HepG2 (cell line): ENCODE measurements around the gene TCFL5. TPM values are rescaled to one million over a fixed set of nuclear protein-coding genes. Genes with fewer than 3 reads are reported as not detected.

Experiments used
- MYNN ChIP-seq: sonication (generic); formaldehyde crosslinking; IDR thresholded peaks from 2 replicates; pipeline ENCODE4 v1.4.0; 2020; ENCODE audit warnings: mild to moderate bottlenecking, low read depth, missing genetic modification reagents
- ZFP90 ChIP-seq: sonication (generic); formaldehyde crosslinking; IDR thresholded peaks from 2 replicates; pipeline ENCODE4 v1.8.0; 2022; ENCODE audit warnings: missing genetic modification reagents, mild to moderate bottlenecking, inconsistent platforms, borderline replicate concordance
- ZNF121 ChIP-seq: sonication (generic); formaldehyde crosslinking; IDR thresholded peaks from 2 replicates; pipeline ENCODE4 v1.5.0; 2020; ENCODE audit warnings: mild to moderate bottlenecking, missing genetic modification reagents
- ZNF460 ChIP-seq: sonication (generic); formaldehyde crosslinking; IDR thresholded peaks from 2 replicates; pipeline ENCODE4 v1.5.1; 2020; ENCODE audit warnings: missing genetic modification reagents, mild to moderate bottlenecking, borderline replicate concordance
- ZNF746 ChIP-seq: sonication (generic); formaldehyde crosslinking; IDR thresholded peaks from 2 replicates; pipeline ENCODE4 v1.8.0; 2022; ENCODE audit warnings: mild to moderate bottlenecking, missing genetic modification reagents
- polyA plus RNA-seq, 8 experiments: library from polyadenylated mRNA; depleted of rRNA in 3 of 8; stranded (reverse) in 7 of 8; unstranded in 1 of 8; fragments of >200 nt; fragmentation: Illumina TruSeq in 4 of 8; extraction: Trizol in 4 of 8; gene quantifications; 2 replicates each; pipeline versions ENCODE4 v1.2.1 to v1.2.3, GENCODE V29; 2011 to 2016; ENCODE audit warnings: low read depth in 4 of 8, missing spikeins in 1 of 8, mixed read lengths in 1 of 8; ENCODE audit not compliant: insufficient read depth in 1 of 8
- total RNA-seq, 5 experiments: library from RNA; depleted of rRNA; stranded (reverse); fragments of >200 nt; fragmentation: Illumina TruSeq; extraction: Trizol; gene quantifications; 2 replicates each; pipeline ENCODE4 v1.2.3, GENCODE V29; 2016; ENCODE audit warnings: low read depth in 1 of 5
- TF ChIP-seq, protein P1 (sequence below): IDR thresholded peaks from 2 replicates; pipeline ENCODE4 v1.6.1; 2016; ENCODE audit warnings: low read depth, missing genetic modification reagents, missing compliant biosample characterization
- TF ChIP-seq, protein P2 (sequence below): sonication (generic); formaldehyde crosslinking; IDR thresholded peaks from 2 replicates; pipeline ENCODE4 v1.4.0; 2020; ENCODE audit warnings: missing genetic modification reagents
- TF ChIP-seq, protein P3 (sequence below): sonication (generic); formaldehyde crosslinking; IDR thresholded peaks from 2 replicates; pipeline ENCODE4 v1.4.0; 2020; ENCODE audit warnings: mild to moderate bottlenecking, missing genetic modification reagents

Gene TCFL5
- total and polyA plus RNA-seq, 2 of the 13 experiments (the other 11 are each of a cell fraction or from before 2014, with no cell fraction given) = 14.8 to 20.0 TPM

DNA sequence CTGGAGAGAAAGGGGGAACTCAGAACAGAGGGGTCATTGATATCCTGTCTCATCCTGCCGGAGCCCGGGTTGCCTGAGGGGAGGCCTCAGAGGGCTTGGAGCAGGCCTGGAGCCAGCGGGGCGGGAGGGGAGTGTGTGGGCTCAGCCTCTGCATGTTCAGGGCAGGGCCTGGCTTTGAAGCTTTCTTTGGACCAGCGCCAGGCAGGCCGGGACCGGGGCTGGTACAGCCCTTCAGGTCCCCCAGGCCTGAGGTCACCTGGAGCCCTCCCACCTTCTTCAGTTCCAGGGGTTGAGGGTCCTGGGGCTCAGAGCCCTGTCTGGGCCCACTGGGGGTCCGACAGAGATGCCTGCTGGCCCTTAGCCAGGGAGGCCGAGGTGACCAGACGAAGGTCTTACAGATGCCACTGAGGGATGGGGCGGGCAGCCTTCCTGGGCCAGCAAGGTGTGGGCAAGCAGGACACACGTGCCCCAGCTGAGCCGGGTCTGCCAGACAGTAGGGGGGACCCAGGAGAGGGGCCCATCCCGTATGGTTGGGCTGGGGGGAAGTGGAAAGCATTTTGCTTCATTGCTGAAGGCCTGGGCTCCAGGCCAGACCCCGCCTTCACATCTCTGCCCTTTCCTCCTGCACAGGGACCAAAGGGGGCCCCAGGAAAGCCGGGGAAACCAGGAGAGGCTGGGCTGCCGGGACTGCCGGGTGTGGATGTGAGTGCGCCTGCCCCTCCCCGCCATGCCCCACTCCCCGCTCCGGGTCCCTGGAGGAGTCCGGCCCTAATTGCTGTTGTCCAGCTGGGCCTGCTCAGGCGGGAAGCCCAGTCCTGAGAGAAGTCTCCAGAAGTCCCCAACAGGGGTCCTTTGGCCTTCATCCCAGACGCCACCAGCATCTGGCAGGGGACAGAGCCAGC lies 42.8 kb downstream of the TCFL5 start (continued):
- TF ChIP-seq, protein P1, sequence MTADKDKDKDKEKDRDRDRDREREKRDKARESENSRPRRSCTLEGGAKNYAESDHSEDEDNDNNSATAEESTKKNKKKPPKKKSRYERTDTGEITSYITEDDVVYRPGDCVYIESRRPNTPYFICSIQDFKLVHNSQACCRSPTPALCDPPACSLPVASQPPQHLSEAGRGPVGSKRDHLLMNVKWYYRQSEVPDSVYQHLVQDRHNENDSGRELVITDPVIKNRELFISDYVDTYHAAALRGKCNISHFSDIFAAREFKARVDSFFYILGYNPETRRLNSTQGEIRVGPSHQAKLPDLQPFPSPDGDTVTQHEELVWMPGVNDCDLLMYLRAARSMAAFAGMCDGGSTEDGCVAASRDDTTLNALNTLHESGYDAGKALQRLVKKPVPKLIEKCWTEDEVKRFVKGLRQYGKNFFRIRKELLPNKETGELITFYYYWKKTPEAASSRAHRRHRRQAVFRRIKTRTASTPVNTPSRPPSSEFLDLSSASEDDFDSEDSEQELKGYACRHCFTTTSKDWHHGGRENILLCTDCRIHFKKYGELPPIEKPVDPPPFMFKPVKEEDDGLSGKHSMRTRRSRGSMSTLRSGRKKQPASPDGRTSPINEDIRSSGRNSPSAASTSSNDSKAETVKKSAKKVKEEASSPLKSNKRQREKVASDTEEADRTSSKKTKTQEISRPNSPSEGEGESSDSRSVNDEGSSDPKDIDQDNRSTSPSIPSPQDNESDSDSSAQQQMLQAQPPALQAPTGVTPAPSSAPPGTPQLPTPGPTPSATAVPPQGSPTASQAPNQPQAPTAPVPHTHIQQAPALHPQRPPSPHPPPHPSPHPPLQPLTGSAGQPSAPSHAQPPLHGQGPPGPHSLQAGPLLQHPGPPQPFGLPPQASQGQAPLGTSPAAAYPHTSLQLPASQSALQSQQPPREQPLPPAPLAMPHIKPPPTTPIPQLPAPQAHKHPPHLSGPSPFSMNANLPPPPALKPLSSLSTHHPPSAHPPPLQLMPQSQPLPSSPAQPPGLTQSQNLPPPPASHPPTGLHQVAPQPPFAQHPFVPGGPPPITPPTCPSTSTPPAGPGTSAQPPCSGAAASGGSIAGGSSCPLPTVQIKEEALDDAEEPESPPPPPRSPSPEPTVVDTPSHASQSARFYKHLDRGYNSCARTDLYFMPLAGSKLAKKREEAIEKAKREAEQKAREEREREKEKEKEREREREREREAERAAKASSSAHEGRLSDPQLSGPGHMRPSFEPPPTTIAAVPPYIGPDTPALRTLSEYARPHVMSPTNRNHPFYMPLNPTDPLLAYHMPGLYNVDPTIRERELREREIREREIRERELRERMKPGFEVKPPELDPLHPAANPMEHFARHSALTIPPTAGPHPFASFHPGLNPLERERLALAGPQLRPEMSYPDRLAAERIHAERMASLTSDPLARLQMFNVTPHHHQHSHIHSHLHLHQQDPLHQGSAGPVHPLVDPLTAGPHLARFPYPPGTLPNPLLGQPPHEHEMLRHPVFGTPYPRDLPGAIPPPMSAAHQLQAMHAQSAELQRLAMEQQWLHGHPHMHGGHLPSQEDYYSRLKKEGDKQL = peak; percentile 19; the same call in 1 of the 2 replicates
- TF ChIP-seq MYNN (CRISPR knock-in tag) (no peak), ZNF121 (CRISPR knock-in tag) (no peak), ZNF460 (CRISPR knock-in tag) (no peak), ZFP90 (CRISPR knock-in tag) (peak; percentile 18; the same call in 1 of the 2 replicates), ZNF746 (CRISPR knock-in tag) (peak; percentile 46; the same call in 1 of the 2 replicates)
- TF ChIP-seq, protein P2, sequence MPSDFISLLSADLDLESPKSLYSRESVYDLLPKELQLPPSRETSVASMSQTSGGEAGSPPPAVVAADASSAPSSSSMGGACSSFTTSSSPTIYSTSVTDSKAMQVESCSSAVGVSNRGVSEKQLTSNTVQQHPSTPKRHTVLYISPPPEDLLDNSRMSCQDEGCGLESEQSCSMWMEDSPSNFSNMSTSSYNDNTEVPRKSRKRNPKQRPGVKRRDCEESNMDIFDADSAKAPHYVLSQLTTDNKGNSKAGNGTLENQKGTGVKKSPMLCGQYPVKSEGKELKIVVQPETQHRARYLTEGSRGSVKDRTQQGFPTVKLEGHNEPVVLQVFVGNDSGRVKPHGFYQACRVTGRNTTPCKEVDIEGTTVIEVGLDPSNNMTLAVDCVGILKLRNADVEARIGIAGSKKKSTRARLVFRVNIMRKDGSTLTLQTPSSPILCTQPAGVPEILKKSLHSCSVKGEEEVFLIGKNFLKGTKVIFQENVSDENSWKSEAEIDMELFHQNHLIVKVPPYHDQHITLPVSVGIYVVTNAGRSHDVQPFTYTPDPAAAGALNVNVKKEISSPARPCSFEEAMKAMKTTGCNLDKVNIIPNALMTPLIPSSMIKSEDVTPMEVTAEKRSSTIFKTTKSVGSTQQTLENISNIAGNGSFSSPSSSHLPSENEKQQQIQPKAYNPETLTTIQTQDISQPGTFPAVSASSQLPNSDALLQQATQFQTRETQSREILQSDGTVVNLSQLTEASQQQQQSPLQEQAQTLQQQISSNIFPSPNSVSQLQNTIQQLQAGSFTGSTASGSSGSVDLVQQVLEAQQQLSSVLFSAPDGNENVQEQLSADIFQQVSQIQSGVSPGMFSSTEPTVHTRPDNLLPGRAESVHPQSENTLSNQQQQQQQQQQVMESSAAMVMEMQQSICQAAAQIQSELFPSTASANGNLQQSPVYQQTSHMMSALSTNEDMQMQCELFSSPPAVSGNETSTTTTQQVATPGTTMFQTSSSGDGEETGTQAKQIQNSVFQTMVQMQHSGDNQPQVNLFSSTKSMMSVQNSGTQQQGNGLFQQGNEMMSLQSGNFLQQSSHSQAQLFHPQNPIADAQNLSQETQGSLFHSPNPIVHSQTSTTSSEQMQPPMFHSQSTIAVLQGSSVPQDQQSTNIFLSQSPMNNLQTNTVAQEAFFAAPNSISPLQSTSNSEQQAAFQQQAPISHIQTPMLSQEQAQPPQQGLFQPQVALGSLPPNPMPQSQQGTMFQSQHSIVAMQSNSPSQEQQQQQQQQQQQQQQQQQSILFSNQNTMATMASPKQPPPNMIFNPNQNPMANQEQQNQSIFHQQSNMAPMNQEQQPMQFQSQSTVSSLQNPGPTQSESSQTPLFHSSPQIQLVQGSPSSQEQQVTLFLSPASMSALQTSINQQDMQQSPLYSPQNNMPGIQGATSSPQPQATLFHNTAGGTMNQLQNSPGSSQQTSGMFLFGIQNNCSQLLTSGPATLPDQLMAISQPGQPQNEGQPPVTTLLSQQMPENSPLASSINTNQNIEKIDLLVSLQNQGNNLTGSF (CRISPR knock-in tag) = no peak
- TF ChIP-seq, protein P3, sequence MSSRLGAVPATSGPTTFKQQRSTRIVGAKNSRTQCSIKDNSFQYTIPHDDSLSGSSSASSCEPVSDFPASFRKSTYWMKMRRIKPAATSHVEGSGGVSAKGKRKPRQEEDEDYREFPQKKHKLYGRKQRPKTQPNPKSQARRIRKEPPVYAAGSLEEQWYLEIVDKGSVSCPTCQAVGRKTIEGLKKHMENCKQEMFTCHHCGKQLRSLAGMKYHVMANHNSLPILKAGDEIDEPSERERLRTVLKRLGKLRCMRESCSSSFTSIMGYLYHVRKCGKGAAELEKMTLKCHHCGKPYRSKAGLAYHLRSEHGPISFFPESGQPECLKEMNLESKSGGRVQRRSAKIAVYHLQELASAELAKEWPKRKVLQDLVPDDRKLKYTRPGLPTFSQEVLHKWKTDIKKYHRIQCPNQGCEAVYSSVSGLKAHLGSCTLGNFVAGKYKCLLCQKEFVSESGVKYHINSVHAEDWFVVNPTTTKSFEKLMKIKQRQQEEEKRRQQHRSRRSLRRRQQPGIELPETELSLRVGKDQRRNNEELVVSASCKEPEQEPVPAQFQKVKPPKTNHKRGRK (CRISPR knock-in tag) = 0 out of 2 replicates have a peak, but pooled peaks have one; percentile 66
